Lower lobe of right lung (tissue), 2 donors: ENCODE measurements around the gene C16orf74. TPM values are rescaled to one million over a fixed set of nuclear protein-coding genes. Genes with fewer than 3 reads are reported as not detected.

Experiments
- ATAC-seq, 2 donors: fragments of 200-7000 bp; cut with Tn5 transposase; one replicate each; pipeline ENCODE4 v1.9.1; 2020 to 2022; ENCODE audit warnings: mild to moderate bottlenecking in 2 of 2, moderate library complexity in 2 of 2
- DNase-seq: peaks from one replicate; pipeline ENCODE4 v3.0.0-alpha.2; 2020
- H3K27ac ChIP-seq: fragments of 200-600 bp; one replicate; pipeline ENCODE4 v1.8.0; 2022
- H3K27me3 ChIP-seq: fragments of 200-600 bp; one replicate; pipeline ENCODE4 v1.8.0; 2022; ENCODE audit warnings: low read depth
- H3K36me3 ChIP-seq: fragments of 200-600 bp; one replicate; pipeline ENCODE4 v1.8.0; 2022; ENCODE audit warnings: mild to moderate bottlenecking
- H3K4me1 ChIP-seq: fragments of 200-600 bp; one replicate; pipeline ENCODE4 v1.8.0; 2022
- H3K4me3 ChIP-seq: fragments of 200-600 bp; one replicate; pipeline ENCODE4 v1.8.0; 2022; ENCODE audit warnings: mild to moderate bottlenecking
- H3K9me3 ChIP-seq: fragments of 200-600 bp; one replicate; pipeline ENCODE4 v1.8.0; 2022
- CTCF ChIP-seq: fragments of 200-600 bp; IDR thresholded peaks from one replicate; pipeline ENCODE4 v1.8.0; 2022; ENCODE audit warnings: antibody characterized with exemption, mild to moderate bottlenecking
- intact Hi-C: fragments of 100-400 bp; cut with DNase I; formaldehyde crosslinking; loops from one replicate; pipeline ENCODE4 v1.11.0; 2022
- total RNA-seq: library from RNA; stranded (reverse); fragmentation: NEBNext Ultra II Directional; extraction: Animal tissue kit (Norgen Biotek cat#: 25700); gene quantifications from one replicate; pipeline ENCODE4 v1.2.1, GENCODE V29; 2021
- donor health status: DM: no; HTN: yes; CAD: no; lungs with severe emphysema.

C16orf74 gene
- total RNA-seq, 1 donor from 2014 or later, result 1.5 TPM

- Histone ChIP-seq H3K4me3 (no peak overlapping the region), H3K27me3 (no peaks in the 10 kb centered on the region), H3K4me1 (peaks cover 26% of the 10 kb centered on the region), H3K27ac (no peak overlapping the region), H3K9me3 (no peaks in the 10 kb centered on the region), H3K36me3 (peaks cover 52% of the 10 kb centered on the region)
- intact Hi-C loops, result no loop called here
- ATAC-seq (no peak), DNase-seq (peak; percentile 25)
- no peak for TF ChIP-seq CTCF
Observed at GRCh38 chr16:85676466-85676865, 74.4 kb downstream of the C16orf74 start.

DNA sequence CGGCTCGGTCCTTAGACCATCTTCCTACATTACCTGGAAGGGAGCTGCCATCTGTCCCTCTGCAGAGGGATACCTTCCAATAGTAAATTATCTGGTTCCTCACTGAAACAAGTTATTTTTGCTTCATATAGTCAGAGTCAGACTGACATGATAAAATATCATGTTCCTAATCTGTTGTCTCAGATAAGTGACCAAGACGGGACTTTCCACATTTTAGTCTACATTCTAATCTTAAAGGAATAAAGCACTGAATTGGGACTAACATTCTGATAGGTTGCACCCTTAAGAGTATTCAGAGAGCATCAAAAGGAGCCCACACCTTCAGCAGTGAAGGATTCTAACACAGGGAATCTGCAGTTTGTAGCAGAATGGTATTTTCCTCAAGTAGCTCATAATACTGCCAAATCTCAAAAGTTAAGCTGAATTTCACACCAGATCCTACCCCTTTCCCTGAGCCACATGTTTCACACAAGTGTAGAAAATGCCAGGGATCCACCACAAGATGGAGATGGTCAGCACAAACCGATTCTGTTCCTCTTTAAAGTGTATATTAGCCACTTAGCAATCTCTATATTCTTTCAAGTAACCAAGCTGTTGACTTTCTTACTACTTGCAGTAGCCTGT, 75.5 kb downstream of the C16orf74 start:
- Histone ChIP-seq H3K4me3 (no peak overlapping the region), H3K9me3 (no peaks in the 10 kb centered on the region), H3K27ac (no peak overlapping the region), H3K36me3 (peaks cover 62% of the 10 kb centered on the region), H3K4me1 (peaks cover 22% of the 10 kb centered on the region), H3K27me3 (no peaks in the 10 kb centered on the region)
- intact Hi-C loops, result no loop called here
- ATAC-seq (no peak), DNase-seq (no peak)
- no peak for TF ChIP-seq CTCF

- H3K27me3 ChIP-seq, result no peaks in the 10 kb centered on the region
- peaks cover 67% of the 10 kb centered on the region for H3K36me3 ChIP-seq
- no peak for ATAC-seq
- H3K4me3 ChIP-seq, result no peak overlapping the region
- DNase-seq, result no peak
- no peak for TF ChIP-seq CTCF
- H3K4me1 ChIP-seq, result peaks cover 22% of the 10 kb centered on the region
- H3K27ac ChIP-seq, result peak overlapping the region; percentile 56
- intact Hi-C loops, result no loop called here
- H3K9me3 ChIP-seq, result no peaks in the 10 kb centered on the region
Observed at GRCh38 chr16:85674828-85675227, 76.1 kb downstream of the C16orf74 start.

- no peaks in the 10 kb centered on the region for H3K9me3 ChIP-seq
- DNase-seq (no peak), ATAC-seq (no peak)
- peak overlapping the region; percentile 56 for H3K27ac ChIP-seq
- H3K36me3 ChIP-seq, result peaks cover 71% of the 10 kb centered on the region
- no peaks in the 10 kb centered on the region for H3K27me3 ChIP-seq
- intact Hi-C loops, result no loop called here
- H3K4me1 ChIP-seq, result peaks cover 22% of the 10 kb centered on the region
- TF ChIP-seq CTCF, result no peak
- no peak overlapping the region for H3K4me3 ChIP-seq
Observed at GRCh38 chr16:85674418-85674755, 76.5 kb downstream of the C16orf74 start.

DNA sequence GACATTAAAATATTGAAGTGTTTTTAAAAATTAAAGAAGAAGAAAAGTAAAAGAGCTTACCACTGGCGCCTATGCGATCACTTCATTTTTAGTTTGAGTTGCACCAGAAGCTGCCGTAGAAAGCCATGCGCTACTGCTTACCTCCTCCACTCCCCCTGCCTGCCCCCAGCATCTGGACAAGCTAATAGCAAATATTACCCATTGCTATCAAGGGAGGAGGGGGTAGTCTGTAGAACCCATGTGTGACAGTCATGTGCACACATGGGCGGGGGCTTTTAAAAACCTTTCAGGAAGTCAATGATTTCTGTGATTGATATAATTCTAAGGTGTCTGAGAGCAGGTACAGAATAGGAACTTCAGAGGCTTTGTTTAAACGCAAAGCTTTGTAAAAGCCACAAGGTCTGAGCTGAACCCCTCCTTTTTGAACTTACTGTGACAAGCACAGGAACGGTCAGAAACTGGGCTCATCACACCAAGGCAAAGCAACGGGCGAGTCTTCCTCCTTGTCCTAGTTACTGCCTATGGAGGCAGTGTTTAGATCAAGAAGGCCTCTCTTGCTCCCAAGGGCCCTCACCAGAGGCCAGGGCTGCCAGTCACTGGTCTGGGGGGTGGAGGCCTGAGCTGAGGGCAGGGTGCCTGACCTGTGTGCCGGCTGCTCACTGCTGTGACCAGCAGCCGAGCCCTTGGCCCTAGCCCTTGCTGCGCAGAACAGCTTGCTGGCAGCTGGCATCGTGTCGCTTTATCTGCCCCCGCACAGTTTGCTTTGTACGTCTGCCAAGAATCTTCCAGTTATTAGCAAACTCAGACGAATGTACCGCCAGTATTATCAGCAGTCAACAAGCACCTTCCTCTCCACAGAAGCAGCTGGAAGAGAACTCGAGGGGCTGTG, 77.1 kb downstream of the C16orf74 start:
- ATAC-seq, result peak; percentile 92
- Histone ChIP-seq H3K4me1 (peaks cover 22% of the 10 kb centered on the region), H3K9me3 (no peaks in the 10 kb centered on the region), H3K27ac (peak overlapping the region; percentile 56), H3K4me3 (no peak overlapping the region), H3K27me3 (no peaks in the 10 kb centered on the region), H3K36me3 (peaks cover 74% of the 10 kb centered on the region)
- DNase-seq, result peak; percentile 74
- intact Hi-C loops, result no loop called here
- TF ChIP-seq CTCF, result no peak
